Kidney epithelial cell (primary cell): ENCODE measurements around the gene GGT5. TPM values are rescaled to one million over a fixed set of nuclear protein-coding genes. Genes with fewer than 3 reads are reported as not detected.
"Not testable (repeated sequence)": the region's sequence is repeated elsewhere in the genome, so short reads cannot be mapped to it uniquely, and the experiment has no call there.

ENCODE experiments used
- DNase-seq: peaks from one replicate; pipeline ENCODE4 v3.0.0-alpha.2; 2010; ENCODE audit warnings: low read depth
- H3K27me3 ChIP-seq: 2 replicates; pipeline ENCODE4 v1.6.0; 2011; ENCODE audit warnings: low read length; ENCODE audit not compliant: control insufficient read depth, insufficient read depth
- H3K36me3 ChIP-seq: 2 replicates; pipeline ENCODE4 v1.5.1; 2011; ENCODE audit warnings: low read length; ENCODE audit not compliant: control insufficient read depth, insufficient read depth
- H3K4me3 ChIP-seq: 2 replicates; pipeline ENCODE4 v1.5.1; 2011; ENCODE audit warnings: low read depth, mild to moderate bottlenecking, control low read depth, low read length
- CTCF ChIP-seq: IDR thresholded peaks from 2 replicates; pipeline ENCODE4 v1.5.1; 2011; ENCODE audit warnings: mild to moderate bottlenecking, moderate library complexity, low read length, control low read depth, inconsistent platforms; ENCODE audit not compliant: insufficient read depth, poor library complexity, severe bottlenecking
- total RNA-seq: library from RNA; depleted of rRNA; stranded (reverse); fragments of >200 nt; gene quantifications from 2 replicates; pipeline ENCODE4 v1.2.3, GENCODE V29; 2015

Gene GGT5
- total RNA-seq, 1 donor from 2014 or later = 5.9 TPM

GRCh38 chr22:24183321-24184031 is 61.4 kb downstream of the GGT5 start:
- no peak for TF ChIP-seq CTCF
- DNase-seq = no peak
- Histone ChIP-seq H3K36me3 (no peaks in the 10 kb centered on the region), H3K27me3 (no peaks in the 10 kb centered on the region), H3K4me3 (no peak overlapping the region)

- not testable (repeated sequence) for H3K27me3 ChIP-seq, H3K4me3 ChIP-seq, DNase-seq, H3K36me3 ChIP-seq
These were observed 62.0 kb downstream of the GGT5 start for GRCh38 chr22:24182900-24183246.

GRCh38 chr22:24181996-24182899 is 62.6 kb downstream of the GGT5 start:
- no peak for TF ChIP-seq CTCF
- no peak for DNase-seq

GRCh38 chr22:24181088-24181995 is 63.5 kb downstream of the GGT5 start, which contains the start of gene SUSD2:
SUSD2 (plus strand) TSS chr22:24181487; CDS start chr22:24181520, 33 bp downstream.
- H3K36me3 ChIP-seq = no peaks in the 10 kb centered on the region
- no peaks in the 10 kb centered on the region for H3K27me3 ChIP-seq
- DNase-seq = no peak
- TF ChIP-seq CTCF = no peak
- no peak within 1 kb of the TSS for H3K4me3 ChIP-seq

More at GRCh38 chr22:24181996-24182899, 62.6 kb downstream of the GGT5 start:
- H3K36me3 ChIP-seq = no peaks in the 10 kb centered on the region
- no peak overlapping the region for H3K4me3 ChIP-seq
- no peaks in the 10 kb centered on the region for H3K27me3 ChIP-seq

GRCh38 chr22:24180316-24181087 is 64.4 kb downstream of the GGT5 start:
- Histone ChIP-seq H3K4me3 (no peak overlapping the region), H3K36me3 (no peaks in the 10 kb centered on the region), H3K27me3 (no peaks in the 10 kb centered on the region)
- TF ChIP-seq CTCF = no peak
- DNase-seq = no peak
